Heart left ventricle (tissue), 13 donors: ENCODE data around the gene RGS9.

Experiments
- POLR2A ChIP-seq, 2 donors: fragments of 450-650 bp; IDR thresholded peaks; one replicate each; pipeline ENCODE4 v1.6.1; 2017; ENCODE audit warnings: antibody characterized with exemption in 2 of 2, mild to moderate bottlenecking in 2 of 2, moderate library complexity in 2 of 2
- TF ChIP-seq, protein P1 (sequence below), 12 donors: fragments of 200-600 bp; sonication (generic) in 4 of 12; IDR thresholded peaks; one replicate each; pipeline versions ENCODE4 v1.5.0 to v1.8.0; 2018 to 2022; ENCODE audit warnings: antibody characterized with exemption in 12 of 12, mild to moderate bottlenecking in 5 of 12
- donor health status: ischemic (EF 13 %, LVEDD 7.1; RV severe dilation, severe dysfunction).
- donor health status: DM: no; HTN: yes; CAD: no.
- donor health status: DM: no; HTN: no; CAD: no.
- donor health status: ischemic (EF 25% LVEDD 6.9; RV normal size, moderate dysfunction).
- donor health status: ischemic (EF 25% LVEDD 5.7; RV mildly dilated, moderate dysfunction).
- donor health status: ischemic (EF 35%, LVEDD 5.7; RV mildly dilated, moderate dysfunction).
- donor health status: nonischemic (EF 11% LVEDD 7.7; RV severe dilation, severe dysfunction).
- donor health status: DM: yes; HTN: yes; CAD: no.
- donor health status: PGD.
- donor health status: ischemic (EF 29% LVEDD 5.4; RV normal size, mild dysfunction).
- donor health status: nonischemic (EF 23%, LVEDD 6.1; RV moderate dilation, normal function).

DNA sequence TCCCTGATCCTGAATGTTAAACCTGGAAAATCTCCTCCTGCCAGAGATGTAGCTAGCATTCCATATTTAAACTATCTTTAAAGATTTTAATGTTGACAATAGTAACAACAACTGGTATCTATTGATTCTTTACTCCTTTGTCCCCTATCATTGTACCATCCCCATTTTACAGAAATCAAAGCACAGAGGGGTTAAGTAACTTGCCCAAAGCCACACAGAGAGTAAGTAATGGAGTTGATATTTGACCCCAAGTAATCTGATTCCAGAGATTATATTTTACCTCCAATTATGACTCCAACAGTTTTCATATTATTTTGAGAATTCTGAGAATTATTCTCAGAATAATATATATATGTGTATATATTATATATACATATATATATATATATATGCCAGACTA lies 37.7 kb upstream of the RGS9 start:
- TF ChIP-seq, protein P1, sequence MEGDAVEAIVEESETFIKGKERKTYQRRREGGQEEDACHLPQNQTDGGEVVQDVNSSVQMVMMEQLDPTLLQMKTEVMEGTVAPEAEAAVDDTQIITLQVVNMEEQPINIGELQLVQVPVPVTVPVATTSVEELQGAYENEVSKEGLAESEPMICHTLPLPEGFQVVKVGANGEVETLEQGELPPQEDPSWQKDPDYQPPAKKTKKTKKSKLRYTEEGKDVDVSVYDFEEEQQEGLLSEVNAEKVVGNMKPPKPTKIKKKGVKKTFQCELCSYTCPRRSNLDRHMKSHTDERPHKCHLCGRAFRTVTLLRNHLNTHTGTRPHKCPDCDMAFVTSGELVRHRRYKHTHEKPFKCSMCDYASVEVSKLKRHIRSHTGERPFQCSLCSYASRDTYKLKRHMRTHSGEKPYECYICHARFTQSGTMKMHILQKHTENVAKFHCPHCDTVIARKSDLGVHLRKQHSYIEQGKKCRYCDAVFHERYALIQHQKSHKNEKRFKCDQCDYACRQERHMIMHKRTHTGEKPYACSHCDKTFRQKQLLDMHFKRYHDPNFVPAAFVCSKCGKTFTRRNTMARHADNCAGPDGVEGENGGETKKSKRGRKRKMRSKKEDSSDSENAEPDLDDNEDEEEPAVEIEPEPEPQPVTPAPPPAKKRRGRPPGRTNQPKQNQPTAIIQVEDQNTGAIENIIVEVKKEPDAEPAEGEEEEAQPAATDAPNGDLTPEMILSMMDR (IDR thresholded peaks at IDR 0.05) = no peak
- TF ChIP-seq POLR2A (IDR thresholded peaks at IDR 0.05) = no peak
